ENCODE data around the gene TTC22. TPM values are rescaled to one million over a fixed set of nuclear protein-coding genes. Genes with fewer than 3 reads are reported as not detected.

TTC22 gene
- total RNA-seq, 2 experiments from 2014 or later, result 9.0 to 10.1 TPM

DNA sequence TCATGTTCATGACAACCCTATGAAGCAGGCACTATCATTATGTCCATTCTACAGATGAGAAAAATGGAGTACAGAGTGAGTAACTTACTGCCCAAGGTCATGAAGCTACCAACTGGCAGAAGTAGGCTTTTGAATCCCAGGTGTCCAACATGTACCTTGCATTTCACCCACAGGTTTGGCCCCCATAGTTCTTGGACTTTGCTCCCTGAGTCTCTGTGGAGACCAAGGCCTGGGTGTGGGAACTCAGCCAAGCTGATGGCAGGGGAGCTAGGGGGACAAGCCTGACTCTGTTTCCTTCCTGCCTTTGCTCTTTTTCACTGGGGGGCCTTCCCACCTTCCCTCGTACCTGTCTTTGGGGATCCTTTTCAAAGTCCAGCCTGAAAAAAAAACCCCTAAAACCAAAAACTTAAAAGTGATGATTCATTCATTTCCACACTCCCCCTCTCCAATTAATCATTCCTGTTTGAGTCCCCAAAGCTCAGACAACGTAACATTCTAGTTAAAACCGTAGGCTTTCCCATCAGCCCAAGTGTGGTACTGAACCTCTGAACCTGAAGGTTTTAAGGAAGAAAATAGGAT, 8.5 kb upstream of the TTC22 start:
- no peak for DNase-seq
- Mint-ChIP-seq H3K4me3 (no peak overlapping the region), H3K9me3 (no peaks in the 10 kb centered on the region), H3K27ac (no peak overlapping the region), H3K36me3 (no peaks in the 10 kb centered on the region), H3K27me3 (no peaks in the 10 kb centered on the region), H3K4me1 (peaks cover 37% of the 10 kb centered on the region)
- no peak for ATAC-seq (ENCODE audit: low read depth)
- POLR2A ChIA-PET, result no interaction called here

DNA sequence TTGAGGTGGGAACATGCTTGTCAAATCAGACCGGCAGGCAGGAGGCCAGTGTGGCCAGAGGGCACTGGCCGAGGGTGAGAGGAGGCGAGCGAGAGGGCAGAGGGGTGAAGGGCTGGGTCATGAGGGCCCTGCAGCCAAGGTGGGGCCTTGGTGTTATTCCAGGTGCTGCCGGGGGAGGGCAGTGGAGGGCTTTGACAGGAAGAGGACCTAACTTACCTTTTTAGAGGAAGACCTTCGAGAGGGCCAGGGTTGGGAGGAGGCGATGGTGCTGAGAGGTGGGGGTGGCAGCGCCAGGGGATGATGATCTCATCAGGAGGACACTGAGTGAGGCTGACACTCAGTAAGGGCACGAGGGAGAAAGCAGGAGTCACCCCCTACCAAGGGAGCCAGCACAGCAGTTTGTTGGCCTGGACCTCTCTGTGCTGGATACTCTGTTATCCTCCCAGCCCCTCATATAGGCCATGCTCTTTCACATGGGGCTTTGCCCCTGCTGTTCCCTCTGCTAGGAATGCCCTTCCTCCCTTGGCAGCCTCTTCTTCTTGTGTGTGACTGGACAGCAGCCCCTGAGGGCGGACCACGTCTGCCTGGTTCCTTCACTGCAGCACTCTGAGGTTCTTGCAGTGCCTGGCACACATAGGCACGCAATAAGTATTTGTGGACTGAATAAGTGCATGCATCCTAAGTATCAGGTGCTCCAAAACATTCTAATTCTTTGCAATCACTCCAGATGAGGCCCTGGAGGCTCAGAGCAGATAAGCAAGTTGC, 7.5 kb upstream of the TTC22 start:
- Mint-ChIP-seq H3K27me3 (no peaks in the 10 kb centered on the region), H3K4me3 (no peak overlapping the region), H3K9me3 (no peaks in the 10 kb centered on the region)

DNA sequence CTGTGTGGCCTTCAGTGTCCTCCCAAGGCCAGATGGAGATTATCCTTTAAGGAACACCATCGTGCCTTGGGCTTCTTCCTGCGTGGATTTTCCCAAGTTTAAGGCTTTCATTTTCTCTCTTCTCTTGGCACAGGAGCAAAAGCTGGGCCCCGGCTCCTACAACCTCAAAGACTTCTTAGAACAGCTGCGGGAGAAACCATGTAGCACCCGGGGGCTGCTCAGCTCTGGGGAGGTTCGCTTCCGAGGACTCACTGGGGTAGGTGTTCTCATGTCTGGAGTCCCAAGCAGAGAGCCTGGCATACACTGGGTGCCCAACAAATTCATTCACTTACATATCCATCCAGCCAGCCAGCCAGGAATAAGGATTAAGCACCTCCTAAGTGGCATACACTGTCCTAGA, 6.6 kb upstream of the TTC22 start:
- DNase-seq, result no peak
- Mint-ChIP-seq H3K9me3 (no peaks in the 10 kb centered on the region), H3K4me1 (peaks cover 37% of the 10 kb centered on the region), H3K4me3 (no peak overlapping the region), H3K36me3 (no peaks in the 10 kb centered on the region), H3K27me3 (no peaks in the 10 kb centered on the region), H3K27ac (no peak overlapping the region)
- POLR2A ChIA-PET, result interaction anchor here (0.6 kb wide), 1 partner anchor 425 kb away, joined by 4 read pairs; no protein-coding TSS in a partner anchor
- no peak for ATAC-seq (ENCODE audit: low read depth)

More for the DNA sequence above, 7.5 kb upstream of the TTC22 start:
- POLR2A ChIA-PET, result no interaction called here
- peaks cover 42% of the 10 kb centered on the region for H3K4me1 Mint-ChIP-seq
- H3K27ac Mint-ChIP-seq, result peak overlapping the region; percentile 44
- ATAC-seq (ENCODE audit: low read depth) (no peak), DNase-seq (no peak)
- H3K36me3 Mint-ChIP-seq, result no peaks in the 10 kb centered on the region

DNA sequence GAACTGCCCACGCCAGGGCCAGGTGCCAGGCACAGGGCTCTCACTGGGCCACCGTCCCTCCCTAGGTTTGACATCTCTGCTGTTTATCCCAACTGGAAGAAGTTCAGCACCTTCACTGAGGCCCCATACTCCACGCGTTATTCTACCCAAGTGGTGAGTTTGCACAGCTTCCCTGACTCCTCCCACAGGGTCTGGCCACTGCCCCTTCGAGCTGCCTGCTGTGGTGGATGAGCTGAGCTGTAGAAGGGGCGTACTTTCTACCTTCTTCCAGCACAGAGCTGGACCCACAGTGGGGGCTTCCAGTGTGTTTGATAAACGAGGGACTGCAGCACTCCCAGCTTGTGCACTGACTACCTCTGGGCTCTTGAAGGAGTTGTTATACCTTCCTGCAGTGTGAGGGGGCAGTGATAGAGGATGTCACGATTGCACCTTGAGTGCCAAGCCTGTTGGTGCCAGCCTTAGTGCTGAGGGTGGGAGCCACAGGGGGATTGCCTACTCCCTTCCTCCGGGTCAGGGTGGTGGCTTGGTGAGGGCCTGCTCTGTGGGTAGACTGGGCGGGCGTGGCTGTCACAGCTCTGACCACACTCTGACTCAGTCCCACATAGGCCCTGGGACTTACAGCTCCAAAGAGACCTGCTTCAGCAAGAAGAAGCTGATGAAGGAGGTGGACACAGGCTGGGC, 5.9 kb upstream of the TTC22 start:
- H3K4me1 Mint-ChIP-seq, result peaks cover 32% of the 10 kb centered on the region
- no peaks in the 10 kb centered on the region for H3K27me3 Mint-ChIP-seq
- H3K36me3 Mint-ChIP-seq, result no peaks in the 10 kb centered on the region
- ATAC-seq (ENCODE audit: low read depth), result peak; percentile 47
- H3K4me3 Mint-ChIP-seq, result no peak overlapping the region
- POLR2A ChIA-PET, result interaction anchor here (0.6 kb wide), 1 partner anchor 424 kb away, joined by 4 read pairs; no protein-coding TSS in a partner anchor
- H3K27ac Mint-ChIP-seq, result no peak overlapping the region
- H3K9me3 Mint-ChIP-seq, result no peaks in the 10 kb centered on the region
- DNase-seq, result no peak

DNA sequence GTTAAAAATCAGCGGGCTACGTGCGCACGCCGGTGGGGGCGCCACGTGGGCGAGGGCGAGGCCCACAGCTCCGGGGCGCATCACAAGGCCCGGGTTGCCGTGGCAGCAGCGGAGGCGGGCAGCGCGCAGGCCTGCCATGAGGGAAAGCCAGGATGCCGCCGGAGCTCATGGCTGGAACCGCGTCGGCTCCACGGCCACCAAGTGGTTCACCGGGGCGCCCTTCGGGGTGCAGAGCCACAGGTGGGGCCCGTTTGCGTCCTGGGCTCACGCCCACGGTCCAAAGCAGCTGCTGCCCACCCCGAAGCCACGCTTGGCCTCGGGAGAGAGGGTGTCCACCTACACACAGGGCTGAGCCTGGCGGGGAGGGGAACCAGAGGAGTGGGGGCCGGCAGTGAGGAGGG, 4.9 kb upstream of the TTC22 start:
- peaks cover 39% of the 10 kb centered on the region for H3K4me1 Mint-ChIP-seq
- ATAC-seq (ENCODE audit: low read depth) (no peak), DNase-seq (no peak)
- POLR2A ChIA-PET, result no interaction called here
- H3K9me3 Mint-ChIP-seq, result no peaks in the 10 kb centered on the region
- H3K36me3 Mint-ChIP-seq, result no peaks in the 10 kb centered on the region
- H3K27ac Mint-ChIP-seq, result no peak overlapping the region
- H3K4me3 Mint-ChIP-seq, result no peak overlapping the region
- no peaks in the 10 kb centered on the region for H3K27me3 Mint-ChIP-seq

DNA sequence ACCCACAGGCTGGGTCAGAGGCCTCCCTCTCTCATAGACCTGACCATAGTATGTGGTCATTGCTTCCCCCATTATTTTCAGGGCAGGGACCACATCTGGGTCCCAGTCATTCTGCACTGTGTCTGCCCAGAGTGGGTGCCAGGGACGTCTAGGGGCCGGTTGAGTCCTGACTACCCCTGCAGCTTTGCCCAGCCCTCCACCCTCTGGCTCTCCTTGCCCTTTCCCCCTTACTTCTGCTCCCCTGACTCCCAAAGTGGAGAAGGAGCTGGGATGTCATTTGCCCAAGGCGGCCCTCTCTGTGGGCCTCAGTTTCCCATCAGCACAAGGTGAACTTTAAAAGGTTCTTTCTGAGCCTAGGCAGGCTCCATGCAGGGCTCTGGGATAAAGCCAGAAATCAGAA, 4.3 kb upstream of the TTC22 start:
- peaks cover 37% of the 10 kb centered on the region for H3K4me1 Mint-ChIP-seq
- no peaks in the 10 kb centered on the region for H3K9me3 Mint-ChIP-seq
- ATAC-seq (ENCODE audit: low read depth), result no peak
- POLR2A ChIA-PET, result no interaction called here
- H3K27me3 Mint-ChIP-seq, result no peaks in the 10 kb centered on the region
- no peak overlapping the region for H3K4me3 Mint-ChIP-seq
- no peak for DNase-seq
- H3K36me3 Mint-ChIP-seq, result no peaks in the 10 kb centered on the region
- H3K27ac Mint-ChIP-seq, result peak overlapping the region; percentile 42

DNA sequence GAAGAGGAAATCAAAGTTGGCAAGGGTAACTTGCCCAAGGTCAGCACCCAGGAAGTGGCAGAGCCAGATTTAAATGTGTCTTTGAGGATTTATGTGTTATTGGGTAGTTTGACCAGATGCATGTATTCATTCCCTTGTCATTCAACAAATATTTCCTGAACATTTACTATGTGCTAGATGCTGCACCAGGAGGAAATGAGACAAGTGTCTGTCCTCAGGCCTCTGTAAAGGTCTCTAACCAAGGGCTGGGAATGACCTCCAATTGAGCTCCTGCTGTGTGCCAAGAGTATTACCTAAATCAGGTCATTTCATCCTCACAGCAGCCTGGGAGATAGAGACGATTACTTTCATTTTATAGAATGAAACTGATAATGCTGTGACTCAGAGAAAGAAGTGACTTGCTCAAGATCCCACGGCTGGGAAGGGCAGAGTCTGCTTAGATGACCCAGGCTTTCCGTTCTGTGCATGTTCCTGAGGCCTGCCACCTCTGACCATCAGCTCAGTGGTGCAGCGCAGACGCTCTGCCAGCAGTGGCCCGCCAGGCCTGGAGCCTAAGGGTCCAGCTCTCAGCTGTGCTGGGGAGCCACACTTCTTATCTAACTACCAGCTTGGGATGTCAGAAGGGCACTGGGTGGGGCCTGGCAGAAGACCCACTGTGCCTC, 3.5 kb upstream of the TTC22 start:
- Mint-ChIP-seq H3K4me3 (no peak overlapping the region), H3K27me3 (no peaks in the 10 kb centered on the region), H3K27ac (peak overlapping the region; percentile 60), H3K36me3 (no peaks in the 10 kb centered on the region), H3K4me1 (peaks cover 44% of the 10 kb centered on the region), H3K9me3 (no peaks in the 10 kb centered on the region)
- no peak for ATAC-seq (ENCODE audit: low read depth)
- POLR2A ChIA-PET, result no interaction called here
- DNase-seq, result no peak

DNA sequence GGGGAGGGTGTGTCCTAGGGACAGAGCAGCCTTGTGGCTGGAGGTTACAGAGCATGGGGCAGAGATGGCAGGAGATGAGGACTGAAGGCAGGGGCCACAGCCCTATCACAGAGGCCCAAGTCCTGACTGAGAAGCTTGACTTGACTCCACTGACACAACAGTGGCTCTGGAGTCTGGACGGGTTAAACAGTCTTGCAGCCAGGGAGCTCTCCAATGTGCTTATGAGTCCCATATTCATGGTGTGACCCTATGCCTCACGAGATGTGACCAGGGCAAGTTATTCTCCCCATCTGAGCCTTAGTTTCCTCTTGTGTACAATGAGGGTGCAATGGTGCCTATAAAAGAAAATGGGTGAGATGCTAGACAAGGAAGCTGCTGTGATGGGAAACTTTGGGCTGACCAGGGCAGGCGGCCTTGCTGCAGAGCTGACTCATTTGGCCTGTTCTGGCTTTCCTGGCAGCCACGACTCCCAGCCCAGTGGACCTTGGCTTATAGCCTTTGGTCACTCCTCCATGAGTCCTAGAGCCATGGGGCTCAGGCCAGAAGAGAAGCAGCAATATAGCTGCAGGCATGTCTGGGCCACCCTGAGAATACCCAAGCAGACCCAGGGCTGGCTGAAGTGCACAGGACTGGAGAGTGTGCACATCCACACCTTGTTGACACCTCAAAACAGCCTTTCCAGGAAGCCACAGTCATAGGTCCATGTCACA, 2.8 kb upstream of the TTC22 start:
- H3K4me3 Mint-ChIP-seq, result no peak overlapping the region
- POLR2A ChIA-PET, result no interaction called here
- peaks cover 50% of the 10 kb centered on the region for H3K4me1 Mint-ChIP-seq
- H3K9me3 Mint-ChIP-seq, result no peaks in the 10 kb centered on the region
- ATAC-seq (ENCODE audit: low read depth) (no peak), DNase-seq (no peak)
- H3K27me3 Mint-ChIP-seq, result no peaks in the 10 kb centered on the region
- H3K36me3 Mint-ChIP-seq, result no peaks in the 10 kb centered on the region
- peak overlapping the region; percentile 60 for H3K27ac Mint-ChIP-seq

DNA sequence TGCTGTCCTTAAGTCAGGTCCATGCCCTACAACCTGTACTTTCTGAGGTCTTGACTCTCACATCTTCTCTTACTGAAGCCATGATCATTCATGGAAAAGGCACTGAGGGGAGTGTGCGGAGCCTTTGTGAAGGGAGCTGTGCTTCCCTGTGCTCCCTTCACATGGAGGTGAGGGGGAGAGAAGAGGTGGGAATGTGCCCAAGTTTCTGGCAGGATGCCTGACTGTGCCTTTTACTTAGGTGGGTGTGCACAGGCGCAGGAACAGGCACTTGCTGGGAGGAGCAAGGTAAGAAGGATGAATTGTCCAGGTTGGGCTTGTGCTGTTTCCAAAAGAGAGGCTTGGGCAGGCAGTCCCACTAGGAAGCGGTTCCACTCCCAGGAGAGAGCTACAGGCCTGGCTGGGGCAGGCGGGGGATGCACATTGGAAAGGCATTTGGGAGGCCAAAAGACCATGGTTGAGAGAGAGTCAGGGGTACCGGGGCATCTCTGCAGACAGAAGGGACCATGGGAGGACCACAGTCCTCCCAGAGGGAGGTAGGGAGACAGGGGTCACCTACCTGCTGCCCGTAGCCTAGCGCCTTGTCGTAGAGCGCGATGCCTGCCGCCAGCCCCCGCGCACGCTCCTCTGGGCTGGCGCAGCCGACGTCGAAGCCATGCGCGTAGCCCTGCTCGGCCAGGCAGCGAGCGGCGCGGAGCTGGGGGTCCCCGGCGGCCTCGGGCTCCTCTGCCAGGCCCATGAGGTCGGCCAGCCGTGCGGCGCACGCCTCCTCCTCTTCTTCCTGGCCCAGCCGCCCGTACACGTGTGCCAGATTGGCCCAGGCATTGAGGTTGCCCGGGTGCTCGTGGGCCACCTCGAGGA, 853 bp downstream of the TTC22 start:
- Mint-ChIP-seq H3K4me1 (peaks cover 35% of the 10 kb centered on the region), H3K9me3 (no peaks in the 10 kb centered on the region), H3K27ac (peak overlapping the region; percentile 90), H3K27me3 (no peaks in the 10 kb centered on the region), H3K4me3 (peak overlapping the region; percentile 94), H3K36me3 (no peaks in the 10 kb centered on the region)
- ATAC-seq (ENCODE audit: low read depth) (no peak), DNase-seq (no peak)
- POLR2A ChIA-PET, result interaction anchor here (0.9 to 1.8 kb wide), 7 partner anchors 13 to 855 kb away, joined by 3 to 8 read pairs (median 4); partner anchors contain the start of genes DHCR24, IFT25, LRRC42 and TTC4

DNA sequence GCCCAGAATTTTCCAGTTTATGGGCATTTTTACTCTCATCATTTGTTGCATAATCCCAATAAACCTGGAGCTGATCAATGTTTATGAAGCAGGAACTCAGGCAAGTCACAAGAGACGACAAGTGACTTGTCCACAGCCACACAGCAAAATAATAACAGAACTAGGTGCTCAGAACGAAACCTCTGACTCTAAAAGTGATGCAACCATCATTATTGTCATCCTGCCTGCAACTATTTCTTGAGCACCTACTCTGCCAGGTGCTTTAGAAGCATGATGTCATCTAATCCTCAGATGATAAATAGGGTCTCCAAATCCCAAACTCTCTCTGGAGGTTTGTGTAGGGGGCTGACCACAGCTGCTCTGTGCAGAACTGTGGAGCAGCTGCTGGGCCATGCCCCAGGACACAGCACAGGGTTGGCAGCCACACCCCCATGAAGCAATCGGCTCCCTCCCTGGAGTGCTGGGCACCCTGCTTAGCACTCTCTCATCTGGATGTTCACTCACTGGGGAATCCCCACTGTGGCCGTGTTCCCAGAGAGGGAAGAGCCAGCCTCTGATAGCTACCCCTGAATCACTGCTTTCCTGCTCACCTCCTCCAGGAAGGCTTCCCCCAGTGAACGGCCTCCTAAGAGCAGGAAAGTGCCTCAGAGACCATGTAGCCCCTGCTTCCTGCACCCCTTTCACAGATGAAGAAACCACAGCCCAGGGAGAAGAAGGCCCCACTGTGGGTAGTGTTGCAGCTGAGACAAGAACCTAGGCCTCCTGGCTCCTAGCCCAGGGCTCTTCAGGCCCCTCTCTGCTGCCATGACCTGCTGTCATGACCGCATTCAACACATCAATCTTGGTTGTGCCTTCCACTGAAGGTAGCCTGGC, 2.1 kb downstream of the TTC22 start:
- Mint-ChIP-seq H3K36me3 (no peaks in the 10 kb centered on the region), H3K4me1 (peaks cover 25% of the 10 kb centered on the region), H3K27ac (peak overlapping the region; percentile 13), H3K4me3 (peak overlapping the region; percentile 82), H3K9me3 (no peaks in the 10 kb centered on the region), H3K27me3 (no peaks in the 10 kb centered on the region)
- DNase-seq (no peak), ATAC-seq (ENCODE audit: low read depth) (no peak)
- POLR2A ChIA-PET, result no interaction called here

DNA sequence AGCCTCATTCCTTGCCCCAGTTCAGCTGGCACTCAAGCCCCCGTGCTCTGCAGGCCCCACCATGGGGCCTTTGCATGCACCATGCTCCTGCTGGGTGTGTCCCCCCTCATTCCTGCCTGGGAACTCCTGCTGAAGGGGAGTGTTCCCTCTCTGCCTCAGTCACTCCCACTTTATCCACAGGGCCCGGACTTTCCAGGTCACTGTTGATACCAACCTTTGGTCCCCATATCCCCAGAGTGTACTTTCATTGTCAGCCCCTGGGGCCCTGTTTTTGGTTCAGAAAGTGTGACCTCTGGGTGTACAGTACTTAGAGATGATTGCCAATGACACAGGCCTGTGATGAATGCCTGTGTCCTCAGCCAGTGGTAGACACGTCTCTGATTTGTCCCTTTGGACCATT, 2.9 kb downstream of the TTC22 start:
- Mint-ChIP-seq H3K4me1 (peaks cover 25% of the 10 kb centered on the region), H3K36me3 (no peaks in the 10 kb centered on the region), H3K9me3 (no peaks in the 10 kb centered on the region), H3K27me3 (no peaks in the 10 kb centered on the region), H3K27ac (no peak overlapping the region), H3K4me3 (no peak overlapping the region)
- POLR2A ChIA-PET, result no interaction called here
- ATAC-seq (ENCODE audit: low read depth) (no peak), DNase-seq (no peak)

DNA sequence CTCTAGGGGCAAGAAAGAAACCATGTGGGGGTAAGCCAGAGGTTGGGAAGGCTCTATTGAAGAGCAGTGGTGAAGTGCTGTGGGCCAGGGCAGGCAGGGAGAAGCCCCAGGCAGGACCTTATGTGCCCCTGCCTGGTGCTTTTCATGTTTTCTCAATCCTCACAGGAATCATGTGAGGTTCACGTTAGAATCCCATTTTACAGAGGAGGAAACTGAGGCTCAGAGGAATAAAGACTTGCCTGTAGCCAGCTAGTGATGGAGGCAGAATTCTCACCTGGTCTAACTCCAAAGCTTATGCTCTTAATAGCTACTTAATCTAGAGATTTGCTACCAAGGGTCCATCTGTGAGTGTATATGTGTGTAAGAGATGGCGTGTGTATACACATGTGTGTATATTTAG, 4.2 kb downstream of the TTC22 start:
- H3K4me1 Mint-ChIP-seq, result peaks cover 23% of the 10 kb centered on the region
- POLR2A ChIA-PET, result no interaction called here
- H3K27me3 Mint-ChIP-seq, result no peaks in the 10 kb centered on the region
- DNase-seq (no peak), ATAC-seq (ENCODE audit: low read depth) (no peak)
- H3K36me3 Mint-ChIP-seq, result peaks cover 2% of the 10 kb centered on the region
- H3K9me3 Mint-ChIP-seq, result peaks cover 2% of the 10 kb centered on the region
- no peak overlapping the region for H3K27ac Mint-ChIP-seq
- no peak overlapping the region for H3K4me3 Mint-ChIP-seq

Measured in activated naive CD8-positive, alpha-beta T cell treated with anti-CD3 and anti-CD28 coated beads, Interleukin-2, amount 10 ng/mL, durations not matched to agents 7 days and 5 days (primary cell).